ENCODE data around the gene HERC6.
"Not testable (repeated sequence)": the region's sequence is repeated elsewhere in the genome, so short reads cannot be mapped to it uniquely, and the experiment has no call there.

Gene HERC6

GRCh38 chr4:88359558-88359957 is 19.1 kb upstream of the HERC6 start:
- H3K9ac ChIP-seq (ENCODE audit: low read depth, low read length): no peak overlapping the region
- no peak overlapping the region for H3K4me3 ChIP-seq (ENCODE audit: low read depth, low read length)
- peaks cover 1% of the 10 kb centered on the region for H3K9me3 ChIP-seq (ENCODE audit: control insufficient read depth, insufficient read depth, low read length)
- no peaks in the 10 kb centered on the region for H3K4me1 ChIP-seq (ENCODE audit: control insufficient read depth, insufficient read depth, low read length)
- H3K36me3 ChIP-seq (ENCODE audit: control insufficient read depth, insufficient read depth, low read length): no peaks in the 10 kb centered on the region
- H3K27me3 ChIP-seq (ENCODE audit: control insufficient read depth, insufficient read depth, low read length): no peaks in the 10 kb centered on the region

GRCh38 chr4:88360256-88360655 is 18.4 kb upstream of the HERC6 start:
- no peaks in the 10 kb centered on the region for H3K27me3 ChIP-seq (ENCODE audit: control insufficient read depth, insufficient read depth, low read length)
- no peaks in the 10 kb centered on the region for H3K36me3 ChIP-seq (ENCODE audit: control insufficient read depth, insufficient read depth, low read length)
- no peak overlapping the region for H3K4me3 ChIP-seq (ENCODE audit: low read depth, low read length)
- no peaks in the 10 kb centered on the region for H3K9me3 ChIP-seq (ENCODE audit: control insufficient read depth, insufficient read depth, low read length)
- no peaks in the 10 kb centered on the region for H3K4me1 ChIP-seq (ENCODE audit: control insufficient read depth, insufficient read depth, low read length)
- H3K9ac ChIP-seq (ENCODE audit: low read depth, low read length): no peak overlapping the region

- Histone ChIP-seq H3K9ac (ENCODE audit: low read depth, low read length) (no peak overlapping the region), H3K4me3 (ENCODE audit: low read depth, low read length) (no peak overlapping the region), H3K36me3 (ENCODE audit: control insufficient read depth, insufficient read depth, low read length) (no peaks in the 10 kb centered on the region), H3K4me1 (ENCODE audit: control insufficient read depth, insufficient read depth, low read length) (no peaks in the 10 kb centered on the region), H3K27me3 (ENCODE audit: control insufficient read depth, insufficient read depth, low read length) (no peaks in the 10 kb centered on the region), H3K9me3 (ENCODE audit: control insufficient read depth, insufficient read depth, low read length) (no peaks in the 10 kb centered on the region)
These were observed 17.9 kb upstream of the HERC6 start for GRCh38 chr4:88360791-88361190.

GRCh38 chr4:88361217-88361773 is 17.4 kb upstream of the HERC6 start:
- H3K27me3 ChIP-seq (ENCODE audit: control insufficient read depth, insufficient read depth, low read length); H3K9me3 ChIP-seq (ENCODE audit: control insufficient read depth, insufficient read depth, low read length); H3K4me1 ChIP-seq (ENCODE audit: control insufficient read depth, insufficient read depth, low read length); H3K9ac ChIP-seq (ENCODE audit: low read depth, low read length); H3K36me3 ChIP-seq (ENCODE audit: control insufficient read depth, insufficient read depth, low read length); H3K4me3 ChIP-seq (ENCODE audit: low read depth, low read length): not testable (repeated sequence)

- Histone ChIP-seq H3K4me3 (ENCODE audit: low read depth, low read length) (no peak overlapping the region), H3K27me3 (ENCODE audit: control insufficient read depth, insufficient read depth, low read length) (no peaks in the 10 kb centered on the region), H3K9ac (ENCODE audit: low read depth, low read length) (no peak overlapping the region), H3K36me3 (ENCODE audit: control insufficient read depth, insufficient read depth, low read length) (no peaks in the 10 kb centered on the region), H3K4me1 (ENCODE audit: control insufficient read depth, insufficient read depth, low read length) (no peaks in the 10 kb centered on the region), H3K9me3 (ENCODE audit: control insufficient read depth, insufficient read depth, low read length) (no peaks in the 10 kb centered on the region)
These were observed 12.2 kb upstream of the HERC6 start for GRCh38 chr4:88366460-88366859.

GRCh38 chr4:88367826-88368225 is 10.8 kb upstream of the HERC6 start:
- Histone ChIP-seq H3K4me1 (ENCODE audit: control insufficient read depth, insufficient read depth, low read length) (no peaks in the 10 kb centered on the region), H3K9ac (ENCODE audit: low read depth, low read length) (no peak overlapping the region), H3K4me3 (ENCODE audit: low read depth, low read length) (no peak overlapping the region), H3K36me3 (ENCODE audit: control insufficient read depth, insufficient read depth, low read length) (no peaks in the 10 kb centered on the region), H3K27me3 (ENCODE audit: control insufficient read depth, insufficient read depth, low read length) (no peaks in the 10 kb centered on the region), H3K9me3 (ENCODE audit: control insufficient read depth, insufficient read depth, low read length) (no peaks in the 10 kb centered on the region)

- H3K9me3 ChIP-seq (ENCODE audit: control insufficient read depth, insufficient read depth, low read length); H3K27me3 ChIP-seq (ENCODE audit: control insufficient read depth, insufficient read depth, low read length); H3K36me3 ChIP-seq (ENCODE audit: control insufficient read depth, insufficient read depth, low read length); H3K4me1 ChIP-seq (ENCODE audit: control insufficient read depth, insufficient read depth, low read length); H3K9ac ChIP-seq (ENCODE audit: low read depth, low read length); H3K4me3 ChIP-seq (ENCODE audit: low read depth, low read length): not testable (repeated sequence)
These were observed 9.4 kb upstream of the HERC6 start for GRCh38 chr4:88369180-88369812.

- H3K9me3 ChIP-seq (ENCODE audit: control insufficient read depth, insufficient read depth, low read length): no peaks in the 10 kb centered on the region
- H3K27me3 ChIP-seq (ENCODE audit: control insufficient read depth, insufficient read depth, low read length): peaks cover 16% of the 10 kb centered on the region
- no peak overlapping the region for H3K4me3 ChIP-seq (ENCODE audit: low read depth, low read length)
- no peaks in the 10 kb centered on the region for H3K36me3 ChIP-seq (ENCODE audit: control insufficient read depth, insufficient read depth, low read length)
- H3K4me1 ChIP-seq (ENCODE audit: control insufficient read depth, insufficient read depth, low read length): no peaks in the 10 kb centered on the region
- H3K9ac ChIP-seq (ENCODE audit: low read depth, low read length): no peak overlapping the region
These were observed 2.5 kb downstream of the HERC6 start for GRCh38 chr4:88381123-88381522.

GRCh38 chr4:88382621-88383020 is 4.0 kb downstream of the HERC6 start:
- no peak overlapping the region for H3K4me3 ChIP-seq (ENCODE audit: low read depth, low read length)
- H3K4me1 ChIP-seq (ENCODE audit: control insufficient read depth, insufficient read depth, low read length): no peaks in the 10 kb centered on the region
- no peak overlapping the region for H3K9ac ChIP-seq (ENCODE audit: low read depth, low read length)
- H3K27me3 ChIP-seq (ENCODE audit: control insufficient read depth, insufficient read depth, low read length): peaks cover 10% of the 10 kb centered on the region
- no peaks in the 10 kb centered on the region for H3K9me3 ChIP-seq (ENCODE audit: control insufficient read depth, insufficient read depth, low read length)
- no peaks in the 10 kb centered on the region for H3K36me3 ChIP-seq (ENCODE audit: control insufficient read depth, insufficient read depth, low read length)

GRCh38 chr4:88390128-88390527 is 11.5 kb downstream of the HERC6 start:
- no peak overlapping the region for H3K9ac ChIP-seq (ENCODE audit: low read depth, low read length)
- no peaks in the 10 kb centered on the region for H3K36me3 ChIP-seq (ENCODE audit: control insufficient read depth, insufficient read depth, low read length)
- no peaks in the 10 kb centered on the region for H3K4me1 ChIP-seq (ENCODE audit: control insufficient read depth, insufficient read depth, low read length)
- H3K27me3 ChIP-seq (ENCODE audit: control insufficient read depth, insufficient read depth, low read length): no peaks in the 10 kb centered on the region
- no peak overlapping the region for H3K4me3 ChIP-seq (ENCODE audit: low read depth, low read length)
- H3K9me3 ChIP-seq (ENCODE audit: control insufficient read depth, insufficient read depth, low read length): no peaks in the 10 kb centered on the region

GRCh38 chr4:88391703-88392102 is 13.1 kb downstream of the HERC6 start:
- Histone ChIP-seq H3K36me3 (ENCODE audit: control insufficient read depth, insufficient read depth, low read length) (no peaks in the 10 kb centered on the region), H3K9ac (ENCODE audit: low read depth, low read length) (no peak overlapping the region), H3K4me1 (ENCODE audit: control insufficient read depth, insufficient read depth, low read length) (no peaks in the 10 kb centered on the region), H3K4me3 (ENCODE audit: low read depth, low read length) (no peak overlapping the region), H3K27me3 (ENCODE audit: control insufficient read depth, insufficient read depth, low read length) (no peaks in the 10 kb centered on the region), H3K9me3 (ENCODE audit: control insufficient read depth, insufficient read depth, low read length) (no peaks in the 10 kb centered on the region)

- Histone ChIP-seq H3K9ac (ENCODE audit: low read depth, low read length) (no peak overlapping the region), H3K4me1 (ENCODE audit: control insufficient read depth, insufficient read depth, low read length) (no peaks in the 10 kb centered on the region), H3K9me3 (ENCODE audit: control insufficient read depth, insufficient read depth, low read length) (no peaks in the 10 kb centered on the region), H3K4me3 (ENCODE audit: low read depth, low read length) (no peak overlapping the region), H3K36me3 (ENCODE audit: control insufficient read depth, insufficient read depth, low read length) (no peaks in the 10 kb centered on the region), H3K27me3 (ENCODE audit: control insufficient read depth, insufficient read depth, low read length) (no peaks in the 10 kb centered on the region)
These were observed 18.0 kb downstream of the HERC6 start for GRCh38 chr4:88396681-88397080.
